Cardiac ventricle fibroblast (primary cell): ENCODE measurements around the gene KRT26. TPM values are rescaled to one million over a fixed set of nuclear protein-coding genes. Genes with fewer than 3 reads are reported as not detected.

ENCODE experiments used
- total RNA-seq: library from RNA; depleted of rRNA; stranded (reverse); fragments of >200 nt; gene quantifications from 2 replicates; pipeline ENCODE4 v1.2.3, GENCODE V29; 2015

Gene KRT26
- not detected in 2 replicates for total RNA-seq

DNA sequence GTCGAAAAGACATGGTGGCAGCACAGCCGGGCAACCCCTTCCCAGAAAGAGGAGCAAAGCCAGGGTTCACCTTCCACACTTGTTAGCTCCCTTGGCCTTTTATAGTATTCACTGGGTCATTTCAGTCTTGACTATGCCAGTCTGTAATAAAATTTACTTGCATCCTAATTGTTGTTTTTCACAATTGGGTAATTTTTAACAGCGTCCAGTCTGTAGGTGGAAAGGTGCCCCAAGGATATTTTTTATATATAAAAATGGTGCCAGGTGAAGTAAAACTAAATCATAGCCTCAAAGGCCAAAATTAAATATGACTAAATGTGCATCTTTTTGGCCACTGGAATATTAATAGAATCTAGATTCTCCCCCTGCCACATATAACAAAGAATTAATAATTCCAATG lies at the start of gene KRT26:
KRT26 (minus strand) TSS at position 101 of the 400 bp plus-strand sequence; CDS start at position 13, 88 bp downstream.

GRCh38 chr17:40799859-40800258 lies 27.9 kb upstream of the KRT26 start, which contains the start of gene KRT28:
Gene KRT28 (minus strand): TSS chr17:40799959. CDS start chr17:40799893, 66 bp downstream.

GRCh38 chr17:40782450-40782849 lies 10.4 kb upstream of the KRT26 start, which contains the start of gene KRT27:
Gene KRT27 (minus strand): TSS chr17:40782550. CDS start chr17:40782493, 57 bp downstream.

DNA sequence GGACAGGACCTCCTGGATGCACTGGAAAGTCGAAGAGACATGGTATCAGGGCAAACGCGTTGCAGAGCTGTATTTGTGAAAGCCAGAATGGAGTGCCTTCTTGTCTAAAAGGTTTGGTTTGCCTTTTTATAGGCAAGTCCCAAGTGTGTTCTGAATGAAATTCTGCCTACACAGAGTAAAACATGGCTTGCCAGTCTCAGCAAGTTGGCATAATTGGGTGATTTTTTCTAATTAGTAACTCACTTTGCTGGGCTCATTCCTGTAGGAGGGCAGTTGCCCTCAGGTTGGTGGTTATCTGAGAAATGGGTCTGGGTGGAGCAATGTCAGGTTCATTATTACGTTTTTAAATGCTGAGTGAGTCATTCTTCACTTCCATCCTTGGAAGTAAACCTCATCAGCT lies 16.8 kb downstream of the KRT26 start, which contains the start of gene KRT25:
KRT25 (minus strand) TSS at position 101 of the 400 bp plus-strand sequence; CDS start at position 41, 60 bp downstream.

Other genes starting within 250 kb of the KRT26 start
- gene CCR7, start 206.7 kb downstream of the KRT26 start, total RNA-seq: 0.10 and 0.19 TPM in 2 replicates
- 64.1 and 75.1 TPM in 2 replicates for gene SMARCE1, start 124.4 kb downstream of the KRT26 start, total RNA-seq
- gene KRT222, start 107.0 kb downstream of the KRT26 start, total RNA-seq: not detected in 2 replicates
- gene KRT24, start 68.4 kb downstream of the KRT26 start, total RNA-seq: not detected in 2 replicates
- not detected in 2 replicates for gene KRT25, start 16.9 kb downstream of the KRT26 start, total RNA-seq
- gene KRT27, start 10.3 kb upstream of the KRT26 start, total RNA-seq: not detected in 2 replicates
- not detected in 2 replicates for gene KRT28, start 27.8 kb upstream of the KRT26 start, total RNA-seq
- gene KRT10, start 50.4 kb upstream of the KRT26 start, total RNA-seq: 8.9 and 10.4 TPM in 2 replicates
- not detected in 2 replicates for gene KRT12, start 95.0 kb upstream of the KRT26 start, total RNA-seq
- gene KRT20, start 113.0 kb upstream of the KRT26 start, total RNA-seq: not detected in 2 replicates
- not detected in 2 replicates for gene KRT23, start 165.4 kb upstream of the KRT26 start, total RNA-seq
- gene KRT39, start 194.7 kb upstream of the KRT26 start, total RNA-seq: not detected in 2 replicates
- not detected in 2 replicates for gene KRT40, start 212.1 kb upstream of the KRT26 start, total RNA-seq
- gene KRTAP3-3, start 222.0 kb upstream of the KRT26 start, total RNA-seq: not detected in 2 replicates
- not detected in 2 replicates for gene KRTAP3-2, start 227.7 kb upstream of the KRT26 start, total RNA-seq
- gene KRTAP3-1, start 236.9 kb upstream of the KRT26 start, total RNA-seq: not detected in 2 replicates